H1 (cell line): ENCODE data around the gene AXIN2.

Experiments
- CTCF ChIP-seq, 3 experiments: IDR thresholded peaks; 1 replicate in 2 of 3; 2 replicates in 1 of 3; pipeline versions ENCODE4 v1.5.1 to v1.6.1; 2011; ENCODE audit warnings: low read length in 3 of 3, mild to moderate bottlenecking in 3 of 3, inconsistent platforms in 2 of 3, low read depth in 1 of 3, moderate library complexity in 1 of 3; ENCODE audit not compliant: insufficient read depth in 1 of 3; ENCODE audit errors: control extremely low read depth in 1 of 3
- FOSL1 ChIP-seq: IDR thresholded peaks from 2 replicates; pipeline ENCODE4 v1.6.1; 2011; ENCODE audit warnings: mild to moderate bottlenecking, low read depth, low read length, moderate library complexity; ENCODE audit not compliant: insufficient read depth
- POLR2A ChIP-seq, 2 experiments: IDR thresholded peaks; 1 replicate in 1 of 2; 2 replicates in 1 of 2; pipeline ENCODE4 v1.6.1; 2011; ENCODE audit warnings: low read depth in 2 of 2, low read length in 2 of 2, mild to moderate bottlenecking in 2 of 2; ENCODE audit errors: control extremely low read depth in 1 of 2
- RAD21 ChIP-seq, 2 experiments: IDR thresholded peaks in 1 of 2; conservative IDR thresholded peaks in 1 of 2; 2 replicates each; pipeline ENCODE4 v1.6.1; 2011; ENCODE audit warnings: low read depth in 2 of 2, low read length in 2 of 2, improper control_type of control experiment in 1 of 2, inconsistent platforms in 1 of 2, mild to moderate bottlenecking in 1 of 2, moderate library complexity in 1 of 2
- RBBP5 ChIP-seq: IDR thresholded peaks from 2 replicates; pipeline ENCODE4 v1.7.1; 2012; ENCODE audit warnings: low read depth, mild to moderate bottlenecking, inconsistent platforms, low read length, moderate library complexity, borderline replicate concordance
- ZNF274 ChIP-seq: IDR thresholded peaks from 2 replicates; pipeline ENCODE4 v1.7.0; 2012; ENCODE audit warnings: low read length, borderline replicate concordance; ENCODE audit errors: extremely low read depth

- TF ChIP-seq CTCF (IDR thresholded peaks at IDR 0.05; ENCODE audit: control extremely low read depth in 1 of 3, insufficient read depth in 1 of 3, low read depth in 1 of 3, low read length in 3 of 3) (no peak), RBBP5 (no peak), ZNF274 (no peak), RAD21 (IDR thresholded peaks at IDR 0.05 in 1 of 2, conservative IDR thresholded peaks at IDR 0.05 in 1 of 2; ENCODE audit: low read depth in 2 of 2, low read length in 2 of 2) (no peak), POLR2A (IDR thresholded peaks at IDR 0.05; ENCODE audit: control extremely low read depth in 1 of 2, low read depth in 2 of 2, low read length in 2 of 2) (no peak), FOSL1 (no peak)
Observed at GRCh38 chr17:65592125-65592965, 30.9 kb upstream of the AXIN2 start.
